Lung (tissue), 12 donors: ENCODE data around the gene COBL. TPM values are rescaled to one million over a fixed set of nuclear protein-coding genes. Genes with fewer than 3 reads are reported as not detected.

ENCODE experiments used
- ATAC-seq: fragments of 200-7000 bp; cut with Tn5 transposase; one replicate; pipeline ENCODE4 v1.9.1; 2020; ENCODE audit warnings: moderate number of reproducible peaks; ENCODE audit not compliant: insufficient read depth, low FRiP score
- DNase-seq, 3 donors: peaks; one replicate each; pipeline ENCODE4 v3.0.0-alpha.2; 2013 to 2017
- H3K27ac ChIP-seq, 2 donors: one replicate each; pipeline ENCODE4 v1.5.1; 2013; ENCODE audit warnings: mild to moderate bottlenecking in 2 of 2, moderate library complexity in 2 of 2, control low read depth in 1 of 2, inconsistent platforms in 1 of 2, low read depth in 1 of 2, low read length in 1 of 2
- H3K27me3 ChIP-seq, 3 donors: one replicate each; pipeline ENCODE4 v1.5.1; 2013; ENCODE audit warnings: low read length in 2 of 3; ENCODE audit not compliant: control insufficient read depth in 3 of 3, insufficient read depth in 3 of 3
- H3K36me3 ChIP-seq, 4 donors: one replicate each; pipeline ENCODE4 v1.5.1; 2013; ENCODE audit warnings: low read length in 4 of 4, mild to moderate bottlenecking in 1 of 4, moderate library complexity in 1 of 4; ENCODE audit not compliant: control insufficient read depth in 4 of 4, insufficient read depth in 4 of 4
- H3K4me1 ChIP-seq, 5 donors: one replicate each; pipeline ENCODE4 v1.5.1; 2013; ENCODE audit warnings: low read length in 5 of 5, mild to moderate bottlenecking in 2 of 5, moderate library complexity in 1 of 5; ENCODE audit not compliant: control insufficient read depth in 5 of 5, insufficient read depth in 5 of 5
- H3K4me3 ChIP-seq: one replicate; pipeline ENCODE4 v1.5.1; 2013; ENCODE audit warnings: mild to moderate bottlenecking, control low read depth, moderate library complexity
- H3K9ac ChIP-seq, 2 donors: one replicate each; pipeline ENCODE4 v1.5.1; 2013; ENCODE audit warnings: low read length in 2 of 2, control low read depth in 1 of 2; ENCODE audit not compliant: insufficient read depth in 1 of 2
- H3K9me3 ChIP-seq, 4 donors: one replicate each; pipeline ENCODE4 v1.5.1; 2013; ENCODE audit warnings: low read length in 3 of 4, mild to moderate bottlenecking in 1 of 4, moderate library complexity in 1 of 4; ENCODE audit not compliant: control insufficient read depth in 4 of 4, insufficient read depth in 3 of 4
- CTCF ChIP-seq: IDR thresholded peaks from 2 replicates; pipeline ENCODE4 v1.5.1; 2012; ENCODE audit warnings: mild to moderate bottlenecking; ENCODE audit errors: control extremely low read depth, extremely low read depth
- WGBS, 2 donors: extraction: QIAGEN DNeasy Blood & Tissue Kit; methylation state at CpG; one replicate each; pipeline ENCODE4 v1.1.7; 2013; 5-methylcytosine and 5-hydroxymethylcytosine counted together
- polyA plus RNA-seq, 2 donors: library from polyadenylated mRNA; stranded (reverse); fragments of 200-250 nt; gene quantifications; one replicate each; pipeline ENCODE4 v1.2.1, GENCODE V29; 2013
- total RNA-seq, 2 donors: library from RNA; depleted of rRNA in 1 of 2; stranded (reverse); fragments of >200 nt in 1 of 2; gene quantifications; one replicate each; pipeline ENCODE4 v1.2.1, GENCODE V29; 2014 to 2021
- donor health status: control.
- donor health status: control.
- donor health status: Bipolar disorder and iron deficiency.
- donor health status: healthy.
- donor health status: DM: yes; HTN: yes; CAD: no.

Gene COBL
- total and polyA plus RNA-seq, 4 donors = 6.3 to 38.1 (median 15.0) TPM

- Histone ChIP-seq H3K27me3 (no peaks in the 10 kb centered on the region), H3K9me3 (peaks cover 0 to 2% (median 0%) of the 10 kb centered on the region in 4 donors), H3K36me3 (no peaks in the 10 kb centered on the region), H3K4me1 (peaks cover 0 to 10% (median 2%) of the 10 kb centered on the region in 5 donors), H3K27ac (no peak overlapping the region), H3K4me3 (no peak overlapping the region), H3K9ac (no peak overlapping the region)
- no peak for DNase-seq
- ATAC-seq = no peak
- no peak for TF ChIP-seq CTCF
- WGBS, 2 donors = 92 to 95% methylated on average over 1 of the region's 1 CpG
Observed at GRCh38 chr7:51273360-51273759, 43.2 kb downstream of the COBL start.

DNA sequence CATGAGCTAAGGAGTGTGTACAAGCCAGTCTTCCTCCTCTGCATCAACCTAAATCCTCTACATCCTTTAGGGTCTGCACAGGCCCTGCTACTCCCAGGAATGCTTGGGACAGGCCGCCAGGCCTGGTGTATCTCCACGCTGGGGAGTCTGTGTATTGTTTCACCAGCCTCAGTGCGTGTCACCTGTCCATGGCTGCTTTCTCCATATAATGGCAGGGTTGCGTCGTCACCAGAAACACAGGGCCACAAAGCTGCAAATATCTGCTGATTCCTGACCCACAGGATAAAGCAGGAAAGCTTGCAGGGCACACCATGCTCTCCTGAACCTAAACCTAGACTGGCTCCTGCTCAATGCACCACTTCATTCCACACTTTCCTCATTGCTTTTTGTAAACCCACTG is 45.6 kb downstream of the COBL start:
- WGBS, 2 donors = 88 to 95% methylated on average over 5 of the region's 5 CpGs

GRCh38 chr7:51269911-51270310 is 46.7 kb downstream of the COBL start:
- WGBS, 2 donors = 76 to 83% methylated on average over 5 of the region's 5 CpGs
- Histone ChIP-seq H3K27me3 (no peaks in the 10 kb centered on the region), H3K9ac (no peak overlapping the region), H3K27ac (no peak overlapping the region), H3K4me3 (no peak overlapping the region), H3K4me1 (no peaks in the 10 kb centered on the region), H3K36me3 (no peaks in the 10 kb centered on the region), H3K9me3 (peaks cover 0 to under 1% (median 0%) of the 10 kb centered on the region in 4 donors)
- no peak for DNase-seq
- TF ChIP-seq CTCF = no peak
- no peak for ATAC-seq

More for the DNA sequence above, 45.6 kb downstream of the COBL start:
- Histone ChIP-seq H3K9ac (no peak overlapping the region), H3K36me3 (no peaks in the 10 kb centered on the region), H3K9me3 (peaks cover 0 to 2% (median 0%) of the 10 kb centered on the region in 4 donors), H3K27me3 (no peaks in the 10 kb centered on the region), H3K27ac (no peak overlapping the region), H3K4me1 (peaks cover 0 to 4% (median 1%) of the 10 kb centered on the region in 5 donors), H3K4me3 (no peak overlapping the region)
- TF ChIP-seq CTCF = no peak
- DNase-seq (no peak), ATAC-seq (no peak)

- Histone ChIP-seq H3K9ac (no peak overlapping the region), H3K4me1 (no peaks in the 10 kb centered on the region), H3K4me3 (no peak overlapping the region), H3K9me3 (no peaks in the 10 kb centered on the region), H3K27ac (no peak overlapping the region), H3K36me3 (no peaks in the 10 kb centered on the region), H3K27me3 (no peaks in the 10 kb centered on the region)
- DNase-seq (no peak), ATAC-seq (no peak)
- no peak for TF ChIP-seq CTCF
- 86 to 87% methylated on average over 10 of the region's 10 CpGs for WGBS, 2 donors
Observed at GRCh38 chr7:51269321-51269720, 47.3 kb downstream of the COBL start.
